Islet precursor cell (in vitro differentiated cells): ENCODE data around the gene TTBK1.

ENCODE experiments used
- DNase-seq: peaks from one replicate; pipeline ENCODE4 v3.0.0-alpha.2; 2018

Gene TTBK1

DNA sequence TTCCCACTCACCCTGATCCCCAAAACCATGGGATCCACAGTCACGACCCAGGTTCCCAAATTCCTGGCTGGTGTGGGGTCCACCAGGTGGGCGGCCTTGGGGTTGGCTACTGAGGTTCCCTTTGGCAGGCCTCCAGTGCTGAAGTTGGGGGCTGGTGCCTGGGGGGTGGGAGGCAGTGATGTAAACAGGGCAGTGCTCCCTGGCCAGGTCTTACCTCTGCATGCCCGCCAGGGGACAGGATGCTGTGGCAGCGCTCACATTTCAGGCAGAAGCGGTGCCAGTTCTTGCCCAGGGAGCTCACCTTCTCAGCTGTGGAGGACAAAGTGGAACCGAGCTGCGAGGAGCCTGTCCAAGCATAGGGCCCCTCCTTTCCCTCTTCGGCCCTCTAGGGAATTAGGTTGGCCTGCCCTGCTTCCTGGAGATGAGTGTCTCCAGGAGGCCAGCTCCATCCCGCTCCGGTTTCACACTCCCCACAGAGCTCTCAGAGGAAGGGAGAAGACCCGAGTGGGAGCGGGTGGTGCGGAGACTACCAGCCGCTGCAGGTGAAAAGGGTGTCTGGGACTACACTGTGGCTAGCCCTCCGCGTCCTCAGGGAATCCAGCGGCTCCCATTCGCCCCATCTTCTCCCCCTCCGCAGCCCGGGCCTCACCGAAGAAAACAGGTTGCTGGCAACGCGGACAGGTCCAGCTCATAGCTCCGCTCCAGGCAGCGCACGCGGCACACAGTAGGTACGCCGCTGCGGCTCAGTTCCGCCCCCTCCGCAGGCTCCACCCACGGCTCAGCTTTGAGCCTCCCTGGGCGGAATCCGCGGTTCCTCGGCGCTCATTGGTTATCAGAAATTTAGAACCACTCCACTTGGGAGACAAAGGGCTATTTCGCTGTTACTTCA, 65.1 kb downstream of the TTBK1 start, which contains the start of gene CRIP3:
Gene CRIP3 (minus strand): TSS at position 726 of the 889 bp plus-strand sequence. CDS start 34 bp downstream, at position 692.
- peak; percentile 82 for DNase-seq

- DNase-seq = no peak
Measured at GRCh38 chr6:43308990-43309477, 65.8 kb downstream of the TTBK1 start.

GRCh38 chr6:43310134-43310533, 66.9 kb downstream of the TTBK1 start:
- DNase-seq = no peak

GRCh38 chr6:43310624-43311023, 67.3 kb downstream of the TTBK1 start:
- no peak for DNase-seq

GRCh38 chr6:43311666-43312065, 68.4 kb downstream of the TTBK1 start:
- DNase-seq = no peak

- DNase-seq = no peak
Measured at GRCh38 chr6:43313813-43314212, 70.5 kb downstream of the TTBK1 start.

DNA sequence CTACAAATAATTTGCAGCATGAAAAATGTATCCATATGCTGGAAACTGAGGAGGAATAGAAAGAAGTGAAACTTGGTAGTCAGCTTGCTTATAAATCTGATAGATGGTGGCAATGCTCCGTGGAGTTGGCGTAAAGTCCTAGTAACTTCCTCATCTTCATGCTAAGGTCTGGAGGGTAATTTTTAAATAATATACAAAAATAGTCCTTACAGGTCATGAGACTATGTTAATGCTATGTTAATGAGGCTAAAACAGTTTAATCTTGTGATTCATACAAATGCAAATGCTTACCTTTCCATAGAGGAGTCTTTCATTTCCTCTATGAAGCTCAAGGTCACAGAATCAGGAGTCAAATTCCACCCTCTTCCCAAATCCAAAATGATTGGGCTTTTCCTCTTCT, 74.7 kb downstream of the TTBK1 start:
- no peak for DNase-seq

- DNase-seq = no peak
Measured at GRCh38 chr6:43325876-43326275, 82.6 kb downstream of the TTBK1 start.

DNA sequence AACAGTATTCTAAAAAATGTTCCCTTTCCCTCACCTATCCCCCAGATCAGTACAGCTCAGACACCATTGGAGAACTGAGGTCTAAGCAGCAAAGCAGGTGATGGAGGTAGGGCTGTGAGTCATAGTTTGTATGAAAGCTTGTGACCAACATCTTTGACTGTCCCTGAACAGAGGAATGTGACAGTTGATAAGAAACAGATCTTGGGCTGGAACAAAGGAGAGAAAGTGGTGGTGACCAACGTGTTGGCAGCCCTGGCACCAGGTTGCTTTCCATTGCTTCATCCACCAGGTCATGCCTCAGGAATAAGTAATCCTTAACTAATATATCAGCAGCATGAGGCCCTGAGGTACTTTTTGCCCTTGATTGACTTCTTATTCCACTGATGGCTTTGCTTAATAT, 85.2 kb downstream of the TTBK1 start:
- peak; percentile 83 for DNase-seq

GRCh38 chr6:43331470-43331869, 88.2 kb downstream of the TTBK1 start:
- DNase-seq = no peak

- no peak for DNase-seq
Measured at GRCh38 chr6:43331891-43332290, 88.6 kb downstream of the TTBK1 start.

DNA sequence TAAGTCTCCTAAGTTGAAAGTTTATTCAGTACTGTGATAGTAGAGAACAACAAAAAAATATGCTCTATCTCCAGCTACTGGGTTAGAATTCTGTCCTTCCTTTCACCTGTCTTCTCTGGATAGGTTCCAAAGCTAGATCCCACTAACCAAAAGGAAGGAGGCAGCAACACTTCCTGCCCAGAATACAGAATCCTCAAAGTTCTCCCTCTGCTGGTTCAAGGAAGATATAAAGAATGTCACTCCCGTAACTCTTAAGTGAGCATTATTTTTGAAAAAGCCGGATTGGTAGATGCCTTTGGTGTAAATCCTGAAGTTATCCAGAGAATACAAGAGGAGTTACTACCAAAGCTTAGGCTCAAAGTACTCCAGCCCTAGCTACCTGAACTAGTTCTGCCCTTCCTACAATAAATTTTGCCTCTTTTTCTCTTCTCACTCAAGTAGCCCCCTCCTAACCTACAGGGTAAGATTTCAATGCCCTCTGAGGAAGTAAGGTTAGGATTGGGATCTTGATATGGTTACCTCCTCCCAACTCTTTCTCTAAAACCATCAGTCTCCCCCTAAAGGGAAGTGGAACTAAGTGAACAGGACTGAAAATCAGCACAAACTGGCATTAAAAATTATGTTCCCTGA, 91.3 kb downstream of the TTBK1 start:
- DNase-seq = no peak

- no peak for DNase-seq
Measured at GRCh38 chr6:43335469-43335868, 92.2 kb downstream of the TTBK1 start.

- DNase-seq = no peak
Measured at GRCh38 chr6:43336382-43336781, 93.1 kb downstream of the TTBK1 start.
